ENCODE data around the gene JPH4. TPM values are rescaled to one million over a fixed set of nuclear protein-coding genes. Genes with fewer than 3 reads are reported as not detected.
"Not testable (repeated sequence)": the region's sequence is repeated elsewhere in the genome, so short reads cannot be mapped to it uniquely, and the experiment has no call there.

JPH4 gene
- total RNA-seq, 4 donors from 2014 or later, result 0.27 to 0.48 TPM; not detected in 2

DNA sequence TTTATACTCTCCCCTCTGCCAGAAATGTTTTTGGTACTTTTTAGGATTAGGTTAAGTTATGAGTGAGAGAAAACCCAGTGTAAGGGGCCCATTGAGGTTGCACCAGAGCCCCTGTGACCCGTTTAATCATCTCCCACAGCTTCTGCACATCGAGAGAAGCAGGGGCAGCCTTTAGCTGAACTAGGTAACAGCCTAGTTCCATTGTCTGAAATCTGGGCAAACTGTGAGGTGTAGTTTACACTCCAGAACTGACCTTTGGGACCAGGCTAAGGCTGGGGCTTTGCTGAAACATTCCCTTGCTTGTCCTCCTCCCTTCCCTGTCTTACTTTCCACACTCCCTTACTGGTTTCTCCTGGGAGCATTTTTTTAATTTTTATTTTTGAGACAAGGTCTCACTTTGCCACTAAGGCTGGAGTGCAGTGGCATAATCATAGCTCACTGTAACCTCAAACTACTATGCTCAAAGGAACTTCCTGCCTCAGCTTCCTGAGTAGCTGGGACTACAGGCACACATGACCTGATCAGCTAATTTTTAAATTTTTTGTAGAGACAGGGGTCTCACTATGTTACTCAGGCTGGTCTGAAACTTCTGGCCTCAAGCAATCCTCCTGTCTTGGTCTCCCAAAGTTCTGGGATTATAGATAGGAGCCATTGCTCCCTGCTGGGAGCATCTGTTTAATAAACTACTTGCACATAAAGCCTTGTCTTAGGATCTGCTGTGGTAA, 31.7 kb upstream of the JPH4 start:
- in situ Hi-C loops (cut with MboI; ENCODE audit: low pct_ligation_motif_present in 1 of 4, low pct_unique_long_range_greater_than_20kb in 1 of 4, low sequenced_read_pairs in 3 of 4), result no loop called here
- H3K4me1 ChIP-seq, result peaks cover 0 to 59% (median 40%) of the 10 kb centered on the region in 4 donors
- peak overlapping the region; percentile 14 to 76 (median 68) for H3K27ac ChIP-seq
- DNase-seq, result no peak
- no peaks in the 10 kb centered on the region for H3K27me3 ChIP-seq
- WGBS, 2 donors (ENCODE audit: low coverage in 1 of 2), result 58% methylated on average over 2 of the region's 2 CpGs; no CpG with 5 or more reads in 1 of the 2 donors
- H3K4me3 ChIP-seq, result no peak overlapping the region
- TF ChIP-seq POLR2A (IDR thresholded peaks at IDR 0.05) (no peak), POLR2AphosphoS5 (IDR thresholded peaks at IDR 0.05) (no peak), CTCF (IDR thresholded peaks at IDR 0.05) (no peak), EP300 (IDR thresholded peaks at IDR 0.05; ENCODE audit: low read depth) (no peak)
- no peaks in the 10 kb centered on the region for H3K36me3 ChIP-seq
- intact Hi-C loops (cut with DNase I; ENCODE audit: low total_unique reads), result no loop called here
- H3K9me3 ChIP-seq, result no peaks in the 10 kb centered on the region

DNA sequence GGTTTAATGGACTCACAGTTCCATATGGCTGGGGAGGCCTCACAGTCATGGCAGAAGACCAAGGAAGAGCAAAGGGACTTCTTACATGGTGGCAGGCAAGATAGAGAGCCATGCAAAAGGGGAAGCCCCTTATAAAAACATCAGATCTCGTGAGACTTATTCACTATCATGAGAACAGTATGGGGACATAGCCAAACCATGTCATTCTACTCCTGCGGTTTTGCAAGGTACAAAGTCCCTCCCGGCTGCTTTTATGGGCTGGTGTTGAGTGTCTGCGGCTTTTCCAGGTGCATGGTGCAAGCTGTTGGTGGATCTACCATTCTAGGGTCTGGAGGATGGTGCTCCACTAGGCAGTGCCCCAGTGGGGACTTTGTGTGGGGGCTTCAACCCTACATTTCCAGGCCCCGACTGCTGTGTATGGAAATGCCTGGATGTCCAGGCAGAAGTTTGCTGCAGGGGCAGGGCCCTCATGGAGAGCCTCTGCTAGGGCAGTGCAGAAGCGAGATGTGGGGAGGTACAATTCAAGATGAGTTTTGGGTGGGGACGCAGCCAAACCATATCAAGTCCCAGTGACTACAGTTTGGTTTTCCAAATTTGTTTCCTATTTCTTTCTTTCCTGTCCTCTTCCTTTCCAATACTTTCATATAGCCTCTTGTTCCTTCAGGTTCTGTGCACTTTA, 31.0 kb upstream of the JPH4 start:
- Histone ChIP-seq H3K27ac (peak overlapping the region; percentile 14 to 76 (median 68)), H3K4me1 (peaks cover 0 to 55% (median 40%) of the 10 kb centered on the region in 4 donors)
- intact Hi-C loops (cut with DNase I; ENCODE audit: low total_unique reads); H3K27me3 ChIP-seq; in situ Hi-C loops (cut with MboI; ENCODE audit: low pct_ligation_motif_present in 1 of 4, low pct_unique_long_range_greater_than_20kb in 1 of 4, low sequenced_read_pairs in 3 of 4); H3K36me3 ChIP-seq; H3K4me3 ChIP-seq; H3K9me3 ChIP-seq: not testable (repeated sequence)
- DNase-seq, result peak; percentile 70
- WGBS, 2 donors (ENCODE audit: low coverage in 1 of 2), result 42 to 56% methylated on average over 2 to 7 of the region's 7 CpGs

- intact Hi-C loops (cut with DNase I; ENCODE audit: low total_unique reads), result no loop called here
- H3K36me3 ChIP-seq, result no peaks in the 10 kb centered on the region
- in situ Hi-C loops (cut with MboI; ENCODE audit: low pct_ligation_motif_present in 1 of 4, low pct_unique_long_range_greater_than_20kb in 1 of 4, low sequenced_read_pairs in 3 of 4), result no loop called here
- H3K9me3 ChIP-seq, result no peaks in the 10 kb centered on the region
- peaks cover 0 to 50% (median 37%) of the 10 kb centered on the region in 4 donors for H3K4me1 ChIP-seq
- DNase-seq, result no peak
- H3K27me3 ChIP-seq, result no peaks in the 10 kb centered on the region
- no peak overlapping the region for H3K4me3 ChIP-seq
- TF ChIP-seq CTCF (IDR thresholded peaks at IDR 0.05), result no peak
- 85 to 89% methylated on average over 3 of the region's 3 CpGs for WGBS, 2 donors (ENCODE audit: low coverage in 1 of 2)
- peak overlapping the region in 3 of 4 donors; percentile 65 to 76 (median 71) for H3K27ac ChIP-seq
Observed at GRCh38 chr14:23609001-23609400, 30.4 kb upstream of the JPH4 start.

DNA sequence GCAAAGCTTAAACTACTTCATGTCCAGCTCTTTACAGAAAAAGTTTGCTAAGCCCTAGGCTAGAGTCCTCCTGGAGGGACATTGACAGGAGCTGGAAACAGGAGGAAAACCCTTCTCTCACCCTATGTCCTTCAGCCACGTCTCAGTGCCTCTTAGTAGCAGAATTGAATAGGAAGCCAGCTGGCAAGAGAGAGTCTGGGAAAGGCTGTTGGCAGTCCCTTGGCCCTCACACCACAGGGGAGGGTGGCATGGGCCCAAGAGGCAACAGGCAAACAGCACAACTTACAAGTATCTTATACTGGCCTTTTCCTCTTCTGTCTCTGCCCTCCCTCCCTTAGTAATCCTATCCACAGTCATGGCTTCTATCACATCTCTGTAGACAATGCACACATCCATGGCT, 29.9 kb upstream of the JPH4 start:
- H3K27ac ChIP-seq, result no peak overlapping the region
- WGBS, 2 donors (ENCODE audit: low coverage in 1 of 2), result 48% methylated on average over 1 of the region's 1 CpG; no CpG with 5 or more reads in 1 of the 2 donors
- H3K4me3 ChIP-seq, result no peak overlapping the region
- no peak for DNase-seq
- H3K27me3 ChIP-seq, result no peaks in the 10 kb centered on the region
- intact Hi-C loops (cut with DNase I; ENCODE audit: low total_unique reads) (no loop called here), in situ Hi-C loops (cut with MboI; ENCODE audit: low pct_ligation_motif_present in 1 of 4, low pct_unique_long_range_greater_than_20kb in 1 of 4, low sequenced_read_pairs in 3 of 4) (no loop called here)
- TF ChIP-seq EP300 (IDR thresholded peaks at IDR 0.05; ENCODE audit: low read depth) (no peak), POLR2A (IDR thresholded peaks at IDR 0.05) (no peak), POLR2AphosphoS5 (IDR thresholded peaks at IDR 0.05) (no peak), CTCF (IDR thresholded peaks at IDR 0.05) (no peak)
- H3K9me3 ChIP-seq, result no peaks in the 10 kb centered on the region
- H3K36me3 ChIP-seq, result no peaks in the 10 kb centered on the region
- peaks cover 0 to 44% (median 34%) of the 10 kb centered on the region in 4 donors for H3K4me1 ChIP-seq

Measured in transverse colon (tissue), 4 donors.